H1 (cell line): ENCODE data around the gene TRIM44. TPM values are rescaled to one million over a fixed set of nuclear protein-coding genes. Genes with fewer than 3 reads are reported as not detected.

Experiments
- ASH2L ChIP-seq: fragments of 200-600, 300-600 bp; sonication (generic); IDR thresholded peaks from one replicate; pipeline ENCODE4 v1.7.1; 2017; ENCODE audit warnings: low read length
- BCL11A ChIP-seq, 2 experiments: IDR thresholded peaks; one replicate each; pipeline ENCODE4 v1.6.1; 2011; ENCODE audit warnings: low read depth in 2 of 2, low read length in 2 of 2, mild to moderate bottlenecking in 2 of 2
- BRCA1 ChIP-seq: IDR thresholded peaks from 2 replicates; pipeline ENCODE4 v1.6.1; 2012; ENCODE audit warnings: low read depth, low read length, improper control_type of control experiment
- CEBPB ChIP-seq: IDR thresholded peaks from 2 replicates; pipeline ENCODE4 v1.6.1; 2012; ENCODE audit warnings: low read depth, low read length
- CTBP2 ChIP-seq: IDR thresholded peaks from 2 replicates; pipeline ENCODE4 v1.7.0; 2011; ENCODE audit warnings: borderline replicate concordance, mild to moderate bottlenecking, moderate library complexity, mixed read lengths, low read length; ENCODE audit not compliant: insufficient read depth, insufficient read length
- EZH2 ChIP-seq: fragments of 200-600 bp; sonication (generic); IDR thresholded peaks from 2 replicates; pipeline ENCODE4 v1.7.1; 2012; ENCODE audit warnings: low read depth, mild to moderate bottlenecking, moderate library complexity, low read length, inconsistent platforms; ENCODE audit not compliant: severe bottlenecking
- KDM4A ChIP-seq: IDR thresholded peaks from one replicate; pipeline ENCODE4 v1.7.1; 2012; ENCODE audit warnings: low read depth, mild to moderate bottlenecking, moderate library complexity, low read length, inconsistent platforms; ENCODE audit not compliant: severe bottlenecking
- KDM5A ChIP-seq: fragments of 200-600 bp; IDR thresholded peaks from 2 replicates; pipeline ENCODE4 v1.7.1; 2012; ENCODE audit warnings: mild to moderate bottlenecking, low read length, inconsistent platforms, mixed read lengths
- SIN3A ChIP-seq, 2 experiments: IDR thresholded peaks in 1 of 2; conservative IDR thresholded peaks in 1 of 2; 2 replicates each; pipeline ENCODE4 v1.6.1; 2011 to 2012; ENCODE audit warnings: low read length in 2 of 2, improper control_type of control experiment in 1 of 2, low read depth in 1 of 2, mild to moderate bottlenecking in 1 of 2
- SP1 ChIP-seq: IDR thresholded peaks from 2 replicates; pipeline ENCODE4 v1.6.1; 2011; ENCODE audit warnings: low read depth, low read length
- TAF1 ChIP-seq: IDR thresholded peaks from 2 replicates; pipeline ENCODE4 v1.6.1; 2011; ENCODE audit warnings: mild to moderate bottlenecking, low read depth, low read length
- ZNF274 ChIP-seq: IDR thresholded peaks from 2 replicates; pipeline ENCODE4 v1.7.0; 2012; ENCODE audit warnings: low read length, borderline replicate concordance; ENCODE audit errors: extremely low read depth
- polyA plus RNA-seq, 7 experiments: library from polyadenylated mRNA; depleted of rRNA in 3 of 7; stranded (reverse) in 5 of 7; unstranded in 2 of 7; fragments of >200 nt in 5 of 7; fragments of 200-250 nt in 2 of 7; gene quantifications; 1 replicate in 5 of 7; 2 replicates in 1 of 7; 4 replicates in 1 of 7; pipeline versions ENCODE4 v1.2.1 to v1.2.3, GENCODE V29; 2011 to 2013; ENCODE audit warnings: missing spikeins in 2 of 7, mixed read lengths in 2 of 7
- total RNA-seq: library from RNA; stranded (reverse); fragmentation: NEBNext Ultra II Directional; extraction: Animal tissue kit (Norgen Biotek cat#: 25700); gene quantifications from 2 replicates; pipeline ENCODE4 v1.2.1, GENCODE V29; 2021
- TF ChIP-seq, protein P1 (sequence below): IDR thresholded peaks from 2 replicates; pipeline ENCODE4 v1.6.1; 2011; ENCODE audit warnings: low read length, improper control_type of control experiment
- TF ChIP-seq, protein P2 (sequence below), 3 experiments: IDR thresholded peaks; 1 replicate in 2 of 3; 2 replicates in 1 of 3; pipeline versions ENCODE4 v1.5.1 to v1.6.1; 2011; ENCODE audit warnings: low read length in 3 of 3, mild to moderate bottlenecking in 3 of 3, inconsistent platforms in 2 of 3, low read depth in 1 of 3, moderate library complexity in 1 of 3; ENCODE audit not compliant: insufficient read depth in 1 of 3; ENCODE audit errors: control extremely low read depth in 1 of 3

Gene TRIM44
- total and polyA plus RNA-seq, 2 of the 8 experiments (the other 6 are each of a cell fraction or from before 2014, with no cell fraction given): 13.9 to 34.4 TPM

DNA sequence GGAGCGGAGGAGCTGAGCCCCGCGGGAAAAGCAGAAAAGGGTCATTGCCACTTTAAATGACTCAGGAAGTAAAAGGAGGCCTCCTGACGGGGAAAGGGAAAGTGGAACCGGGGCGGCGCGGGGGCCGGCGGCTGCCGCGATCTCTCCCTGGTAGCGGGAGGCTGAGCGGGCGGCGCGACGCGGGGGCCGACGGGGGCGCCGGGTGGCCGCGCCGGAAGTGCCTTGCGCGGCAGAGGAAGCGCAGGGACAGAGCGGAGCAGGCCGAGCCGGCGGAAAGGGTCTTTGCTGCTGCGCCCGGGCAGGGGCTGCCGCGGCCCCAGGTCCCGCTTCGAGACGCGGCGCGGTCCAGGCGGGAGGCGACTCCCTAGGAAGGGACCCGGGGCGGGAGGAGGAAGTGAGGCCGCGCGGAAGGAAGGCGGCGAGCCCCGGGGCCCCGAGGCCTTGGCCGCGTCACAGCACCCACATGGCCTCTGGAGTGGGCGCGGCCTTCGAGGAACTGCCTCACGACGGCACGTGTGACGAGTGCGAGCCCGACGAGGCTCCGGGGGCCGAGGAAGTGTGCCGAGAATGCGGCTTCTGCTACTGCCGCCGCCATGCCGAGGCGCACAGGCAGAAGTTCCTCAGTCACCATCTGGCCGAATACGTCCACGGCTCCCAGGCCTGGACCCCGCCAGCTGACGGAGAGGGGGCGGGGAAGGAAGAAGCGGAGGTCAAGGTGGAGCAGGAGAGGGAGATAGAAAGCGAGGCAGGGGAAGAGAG lies at the start of gene TRIM44 (continued):
- TF ChIP-seq EZH2 (peak; percentile 27), SIN3A (conservative IDR thresholded peaks at IDR 0.05 in 1 of 2, IDR thresholded peaks at IDR 0.05 in 1 of 2; ENCODE audit: low read depth in 1 of 2, low read length in 2 of 2) (0 out of 4 replicates have a peak, but pooled peaks of 1 of the 2 experiments have one; percentile 46), ASH2L (peak; percentile 92), BCL11A (IDR thresholded peaks at IDR 0.05; ENCODE audit: low read depth in 2 of 2, low read length in 2 of 2) (no peak), CEBPB (no peak), KDM5A (no peak), CTBP2 (no peak), KDM4A (peak; percentile 99), TAF1 (peak; percentile 54; the same call in 1 of the 2 replicates), SP1 (no peak), ZNF274 (no peak), BRCA1 (no peak)
- TF ChIP-seq, protein P1, sequence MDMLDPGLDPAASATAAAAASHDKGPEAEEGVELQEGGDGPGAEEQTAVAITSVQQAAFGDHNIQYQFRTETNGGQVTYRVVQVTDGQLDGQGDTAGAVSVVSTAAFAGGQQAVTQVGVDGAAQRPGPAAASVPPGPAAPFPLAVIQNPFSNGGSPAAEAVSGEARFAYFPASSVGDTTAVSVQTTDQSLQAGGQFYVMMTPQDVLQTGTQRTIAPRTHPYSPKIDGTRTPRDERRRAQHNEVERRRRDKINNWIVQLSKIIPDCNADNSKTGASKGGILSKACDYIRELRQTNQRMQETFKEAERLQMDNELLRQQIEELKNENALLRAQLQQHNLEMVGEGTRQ: 0 out of 2 replicates have a peak, but pooled peaks have one; percentile 14
- TF ChIP-seq, protein P2, sequence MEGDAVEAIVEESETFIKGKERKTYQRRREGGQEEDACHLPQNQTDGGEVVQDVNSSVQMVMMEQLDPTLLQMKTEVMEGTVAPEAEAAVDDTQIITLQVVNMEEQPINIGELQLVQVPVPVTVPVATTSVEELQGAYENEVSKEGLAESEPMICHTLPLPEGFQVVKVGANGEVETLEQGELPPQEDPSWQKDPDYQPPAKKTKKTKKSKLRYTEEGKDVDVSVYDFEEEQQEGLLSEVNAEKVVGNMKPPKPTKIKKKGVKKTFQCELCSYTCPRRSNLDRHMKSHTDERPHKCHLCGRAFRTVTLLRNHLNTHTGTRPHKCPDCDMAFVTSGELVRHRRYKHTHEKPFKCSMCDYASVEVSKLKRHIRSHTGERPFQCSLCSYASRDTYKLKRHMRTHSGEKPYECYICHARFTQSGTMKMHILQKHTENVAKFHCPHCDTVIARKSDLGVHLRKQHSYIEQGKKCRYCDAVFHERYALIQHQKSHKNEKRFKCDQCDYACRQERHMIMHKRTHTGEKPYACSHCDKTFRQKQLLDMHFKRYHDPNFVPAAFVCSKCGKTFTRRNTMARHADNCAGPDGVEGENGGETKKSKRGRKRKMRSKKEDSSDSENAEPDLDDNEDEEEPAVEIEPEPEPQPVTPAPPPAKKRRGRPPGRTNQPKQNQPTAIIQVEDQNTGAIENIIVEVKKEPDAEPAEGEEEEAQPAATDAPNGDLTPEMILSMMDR (IDR thresholded peaks at IDR 0.05; ENCODE audit: control extremely low read depth in 1 of 3, insufficient read depth in 1 of 3, low read depth in 1 of 3, low read length in 3 of 3): no peak
